Measurements from ENCODE around the gene DOCK6.

Gene DOCK6

DNA sequence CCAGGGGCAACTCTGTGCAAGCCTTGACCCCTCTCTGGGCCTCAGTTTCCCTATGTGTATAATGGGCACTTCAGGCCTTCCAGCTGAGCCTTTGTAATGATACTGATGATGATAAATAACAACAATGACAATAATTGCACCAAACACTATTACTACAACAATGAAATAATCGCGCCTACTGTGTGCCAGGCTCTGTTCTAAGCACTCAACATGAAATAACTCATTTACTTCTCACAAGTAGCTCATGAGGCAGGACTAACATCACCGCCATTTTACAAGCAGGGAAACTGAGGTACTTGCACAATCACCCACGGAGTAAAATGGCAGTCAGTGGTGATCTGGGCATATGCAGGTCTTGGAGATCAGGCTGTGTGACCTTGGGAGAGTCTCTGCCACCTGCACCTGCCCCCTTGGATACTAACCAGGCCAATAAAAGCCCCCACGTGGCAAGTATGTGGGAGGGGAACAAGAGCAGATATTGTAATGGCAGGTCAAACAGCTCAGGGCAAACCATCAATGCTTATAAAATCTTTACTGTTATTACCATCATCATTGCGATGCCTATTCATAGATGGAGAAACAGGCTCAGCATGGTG lies 23.4 kb downstream of the DOCK6 start:
- Histone ChIP-seq H3K9me2 (replicated peaks; ENCODE audit: insufficient read depth, low read length) (no peaks in the 10 kb centered on the region), H4K20me1 (ENCODE audit: insufficient read depth, low read length) (no peaks in the 10 kb centered on the region), H3F3A (ENCODE audit: insufficient read depth, low read length) (no peaks in the 10 kb centered on the region), H3K79me2 (ENCODE audit: low read length) (no peaks in the 10 kb centered on the region), H3K27me3 (replicated peaks; ENCODE audit: insufficient read depth, low read length) (peaks cover 64% of the 10 kb centered on the region), H2AFZ (ENCODE audit: low read length) (no peak overlapping the region), H3K4me2 (ENCODE audit: low read depth, low read length) (no peak overlapping the region), H3K9me3 (replicated peaks; ENCODE audit: insufficient read depth, low read length) (no peaks in the 10 kb centered on the region), H3K4me1 (ENCODE audit: low read length) (peaks cover 3% of the 10 kb centered on the region; the same call in 1 of the 2 replicates), H3K36me3 (replicated peaks; ENCODE audit: insufficient read depth, low read length) (no peaks in the 10 kb centered on the region), H3K27ac (ENCODE audit: low read length) (no peak overlapping the region), H3K9ac (ENCODE audit: low read length) (no peak overlapping the region), H3K4me3 (ENCODE audit: low read length) (no peak overlapping the region)
- DNase-seq, result no peak
- no peak for TF ChIP-seq EZH2phosphoT487 (IDR thresholded peaks at IDR 0.05; ENCODE audit: low read length)
- TF ChIP-seq EZH2 (optimal IDR thresholded peaks at IDR 0.05; ENCODE audit: low read depth, low read length), result no peak
- TF ChIP-seq, protein P1, sequence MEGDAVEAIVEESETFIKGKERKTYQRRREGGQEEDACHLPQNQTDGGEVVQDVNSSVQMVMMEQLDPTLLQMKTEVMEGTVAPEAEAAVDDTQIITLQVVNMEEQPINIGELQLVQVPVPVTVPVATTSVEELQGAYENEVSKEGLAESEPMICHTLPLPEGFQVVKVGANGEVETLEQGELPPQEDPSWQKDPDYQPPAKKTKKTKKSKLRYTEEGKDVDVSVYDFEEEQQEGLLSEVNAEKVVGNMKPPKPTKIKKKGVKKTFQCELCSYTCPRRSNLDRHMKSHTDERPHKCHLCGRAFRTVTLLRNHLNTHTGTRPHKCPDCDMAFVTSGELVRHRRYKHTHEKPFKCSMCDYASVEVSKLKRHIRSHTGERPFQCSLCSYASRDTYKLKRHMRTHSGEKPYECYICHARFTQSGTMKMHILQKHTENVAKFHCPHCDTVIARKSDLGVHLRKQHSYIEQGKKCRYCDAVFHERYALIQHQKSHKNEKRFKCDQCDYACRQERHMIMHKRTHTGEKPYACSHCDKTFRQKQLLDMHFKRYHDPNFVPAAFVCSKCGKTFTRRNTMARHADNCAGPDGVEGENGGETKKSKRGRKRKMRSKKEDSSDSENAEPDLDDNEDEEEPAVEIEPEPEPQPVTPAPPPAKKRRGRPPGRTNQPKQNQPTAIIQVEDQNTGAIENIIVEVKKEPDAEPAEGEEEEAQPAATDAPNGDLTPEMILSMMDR (IDR thresholded peaks at IDR 0.05; ENCODE audit: low read length), result no peak

DNA sequence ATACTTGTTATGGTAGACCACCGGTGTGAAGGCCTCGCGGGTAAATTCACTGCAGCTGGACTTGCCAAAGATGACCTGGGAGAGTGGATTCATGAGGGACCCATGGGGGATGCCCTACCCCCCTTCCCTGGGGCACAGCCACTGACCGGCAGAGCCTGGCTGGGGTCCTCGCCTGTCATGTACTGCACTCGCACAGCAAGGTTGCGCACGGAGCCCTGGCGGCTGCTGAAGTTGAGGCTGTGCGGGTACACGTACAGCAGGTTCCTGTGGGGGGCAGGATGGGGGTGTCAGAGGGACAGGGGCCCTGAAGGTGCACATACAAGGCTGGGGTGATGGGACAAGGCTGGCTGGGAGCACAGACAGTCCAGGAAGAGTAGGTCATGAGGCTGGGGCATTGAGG lies 24.3 kb downstream of the DOCK6 start:
- Histone ChIP-seq H3K4me3 (ENCODE audit: low read length) (no peak overlapping the region), H3F3A (ENCODE audit: insufficient read depth, low read length) (no peaks in the 10 kb centered on the region), H3K9me3 (replicated peaks; ENCODE audit: insufficient read depth, low read length) (no peaks in the 10 kb centered on the region), H2AFZ (ENCODE audit: low read length) (no peak overlapping the region), H3K27ac (ENCODE audit: low read length) (no peak overlapping the region), H3K9ac (ENCODE audit: low read length) (no peak overlapping the region), H3K27me3 (replicated peaks; ENCODE audit: insufficient read depth, low read length) (peaks cover 64% of the 10 kb centered on the region), H3K79me2 (ENCODE audit: low read length) (no peaks in the 10 kb centered on the region), H3K9me2 (replicated peaks; ENCODE audit: insufficient read depth, low read length) (no peaks in the 10 kb centered on the region), H3K4me2 (ENCODE audit: low read depth, low read length) (no peak overlapping the region), H3K36me3 (replicated peaks; ENCODE audit: insufficient read depth, low read length) (no peaks in the 10 kb centered on the region), H4K20me1 (ENCODE audit: insufficient read depth, low read length) (no peaks in the 10 kb centered on the region), H3K4me1 (ENCODE audit: low read length) (no peaks in the 10 kb centered on the region)
- DNase-seq, result no peak
- TF ChIP-seq, protein P1 (IDR thresholded peaks at IDR 0.05; ENCODE audit: low read length), result no peak
- TF ChIP-seq EZH2phosphoT487 (IDR thresholded peaks at IDR 0.05; ENCODE audit: low read length), result no peak
- no peak for TF ChIP-seq EZH2 (optimal IDR thresholded peaks at IDR 0.05; ENCODE audit: low read depth, low read length)

DNA sequence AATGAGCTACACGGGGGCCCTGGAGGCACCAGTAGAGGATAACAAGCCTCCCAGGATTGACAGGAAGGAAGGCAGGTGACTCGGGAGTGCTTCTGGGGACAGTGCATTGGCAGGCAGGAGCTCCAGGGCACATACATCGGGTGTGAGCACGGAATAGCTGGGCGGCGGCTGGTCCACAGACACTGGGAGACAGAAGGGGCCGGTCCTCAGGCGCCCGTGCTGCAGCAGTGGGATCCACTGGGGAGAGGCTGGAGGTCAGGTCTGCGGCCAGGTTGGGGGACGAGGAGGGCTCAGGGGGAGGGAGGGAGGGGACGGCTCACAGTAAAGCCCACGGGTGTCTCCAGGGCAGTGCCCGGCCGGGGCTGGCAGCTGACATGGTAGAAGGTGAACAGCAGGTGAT lies 25.0 kb downstream of the DOCK6 start:
- H3K36me3 ChIP-seq (replicated peaks; ENCODE audit: insufficient read depth, low read length), result no peaks in the 10 kb centered on the region
- H3K4me1 ChIP-seq (ENCODE audit: low read length), result no peaks in the 10 kb centered on the region
- no peak overlapping the region for H3K4me2 ChIP-seq (ENCODE audit: low read depth, low read length)
- DNase-seq, result no peak
- no peaks in the 10 kb centered on the region for H3K9me3 ChIP-seq (replicated peaks; ENCODE audit: insufficient read depth, low read length)
- no peaks in the 10 kb centered on the region for H3F3A ChIP-seq (ENCODE audit: insufficient read depth, low read length)
- no peak overlapping the region for H2AFZ ChIP-seq (ENCODE audit: low read length)
- H4K20me1 ChIP-seq (ENCODE audit: insufficient read depth, low read length), result no peaks in the 10 kb centered on the region
- H3K4me3 ChIP-seq (ENCODE audit: low read length), result no peak overlapping the region
- no peak overlapping the region for H3K9ac ChIP-seq (ENCODE audit: low read length)
- no peak for TF ChIP-seq EZH2 (optimal IDR thresholded peaks at IDR 0.05; ENCODE audit: low read depth, low read length)
- no peak for TF ChIP-seq EZH2phosphoT487 (IDR thresholded peaks at IDR 0.05; ENCODE audit: low read length)
- TF ChIP-seq, protein P1 (IDR thresholded peaks at IDR 0.05; ENCODE audit: low read length), result no peak
- no peak overlapping the region for H3K27ac ChIP-seq (ENCODE audit: low read length)
- no peaks in the 10 kb centered on the region for H3K79me2 ChIP-seq (ENCODE audit: low read length)
- no peaks in the 10 kb centered on the region for H3K9me2 ChIP-seq (replicated peaks; ENCODE audit: insufficient read depth, low read length)
- H3K27me3 ChIP-seq (replicated peaks; ENCODE audit: insufficient read depth, low read length), result peaks cover 64% of the 10 kb centered on the region

Data from MM.1S (cell line).